Stimulated activated CD4-positive, alpha-beta T cell treated with anti-CD3 and anti-CD28 coated beads, Interleukin-4, amount 100 ng/mL, for 48 hours (primary cell): ENCODE data around the gene CDK12.

Experiments
- DNase-seq, 2 donors: peaks; one replicate each; pipeline ENCODE4 v3.0.0-alpha.2; 2020; ENCODE audit warnings: low read depth in 2 of 2

CDK12 gene

GRCh38 chr17:39548494-39549225 is 87.4 kb downstream of the CDK12 start:
- DNase-seq: no peak

- DNase-seq: no peak
Measured at GRCh38 chr17:39549747-39550573, 88.7 kb downstream of the CDK12 start.

GRCh38 chr17:39551879-39552278 is 90.6 kb downstream of the CDK12 start:
- no peak for DNase-seq

- no peak for DNase-seq
Measured at GRCh38 chr17:39553341-39553945, 92.2 kb downstream of the CDK12 start.

GRCh38 chr17:39555368-39555767 is 94.1 kb downstream of the CDK12 start:
- DNase-seq: no peak

- no peak for DNase-seq
Measured at GRCh38 chr17:39556423-39556822, 95.1 kb downstream of the CDK12 start.

- DNase-seq: no peak
Measured at GRCh38 chr17:39562395-39562794, 101.1 kb downstream of the CDK12 start.

GRCh38 chr17:39562976-39563375 is 101.7 kb downstream of the CDK12 start:
- no peak for DNase-seq

- DNase-seq: no peak
Measured at GRCh38 chr17:39563476-39563875, 102.2 kb downstream of the CDK12 start.

- DNase-seq: no peak
Measured at GRCh38 chr17:39564211-39564848, 103.0 kb downstream of the CDK12 start.

- no peak for DNase-seq
Measured at GRCh38 chr17:39566094-39566850, 105.0 kb downstream of the CDK12 start.

- no peak for DNase-seq
Measured at GRCh38 chr17:39568702-39569101, 107.4 kb downstream of the CDK12 start.

- no peak for DNase-seq
Measured at GRCh38 chr17:39569126-39569525, 107.8 kb downstream of the CDK12 start.

GRCh38 chr17:39572121-39572520 is 110.8 kb downstream of the CDK12 start:
- DNase-seq: no peak

GRCh38 chr17:39573447-39574298 is 112.4 kb downstream of the CDK12 start:
- DNase-seq: peak in 1 of 2 donors; percentile 41

- no peak for DNase-seq
Measured at GRCh38 chr17:39576187-39576586, 114.9 kb downstream of the CDK12 start.

- no peak for DNase-seq
Measured at GRCh38 chr17:39578272-39578671, 117.0 kb downstream of the CDK12 start.

GRCh38 chr17:39579318-39580081 is 118.2 kb downstream of the CDK12 start:
- DNase-seq: no peak

GRCh38 chr17:39580082-39580468 is 118.8 kb downstream of the CDK12 start:
- no peak for DNase-seq
